Caco-2 (cell line): ENCODE measurements around the gene PTPRN. TPM values are rescaled to one million over a fixed set of nuclear protein-coding genes. Genes with fewer than 3 reads are reported as not detected.

ENCODE experiments used
- BruUV-seq: library from RNA; stranded (reverse); fragments of 400-500 nt; replicated peaks from 2 replicates; lab custom pipeline; 2021; lab: Mats Ljungman, UMichigan
- CTCF ChIA-PET: fragments of 300-600 bp; sonication (Branson Sonifier 250); formaldehyde crosslinking; loops from one replicate; lab custom pipeline; 2022; ENCODE audit warnings: antibody characterized with exemption; lab: Charles Lee
- POLR2A ChIA-PET: fragments of 300-600 bp; sonication (Branson Sonifier 250); formaldehyde crosslinking; loops from one replicate; lab custom pipeline; 2022; ENCODE audit warnings: antibody characterized with exemption; lab: Charles Lee
- DNase-seq, 2 experiments: peaks; one replicate each; pipeline versions ENCODE4 v3.0.0 to v3.0.0-alpha.2; 2020 to 2022
- H3K27me3 ChIP-seq: replicated peaks from 2 replicates; pipeline ENCODE4 v1.6.0; 2011; ENCODE audit warnings: low read length; ENCODE audit not compliant: control insufficient read depth, insufficient read depth
- H3K36me3 ChIP-seq: 2 replicates; pipeline ENCODE4 v1.5.1; 2011; ENCODE audit warnings: low read length; ENCODE audit not compliant: control insufficient read depth, insufficient read depth
- H3K4me1 ChIP-seq: fragments of 250-450 bp; sonication (Bioruptor Pico); 2 replicates; pipeline ENCODE4 v1.5.1; 2020; ENCODE audit warnings: mild to moderate bottlenecking
- H3K4me3 ChIP-seq: 2 replicates; pipeline ENCODE4 v1.5.1; 2011; ENCODE audit warnings: low read depth, mild to moderate bottlenecking, control low read depth, low read length
- H3K9me3 ChIP-seq: fragments of 250-450 bp; sonication (Bioruptor Pico); 2 replicates; pipeline ENCODE4 v1.5.1; 2020; ENCODE audit warnings: mild to moderate bottlenecking, moderate library complexity
- H3K27ac Mint-ChIP-seq: one replicate; pipeline ENCODE4 v1.8.0; 2022; ENCODE audit warnings: mixed read lengths; ENCODE audit not compliant: unreplicated experiment
- H3K27me3 Mint-ChIP-seq: one replicate; pipeline ENCODE4 v1.8.0; 2022; ENCODE audit warnings: mixed read lengths; ENCODE audit not compliant: insufficient read depth, unreplicated experiment
- H3K36me3 Mint-ChIP-seq: one replicate; pipeline ENCODE4 v1.8.0; 2022; ENCODE audit warnings: mild to moderate bottlenecking, mixed read lengths; ENCODE audit not compliant: insufficient read depth, unreplicated experiment
- H3K4me1 Mint-ChIP-seq: one replicate; pipeline ENCODE4 v1.8.0; 2022; ENCODE audit warnings: low read depth, mixed read lengths; ENCODE audit not compliant: unreplicated experiment
- H3K4me3 Mint-ChIP-seq: one replicate; pipeline ENCODE4 v1.8.0; 2022; ENCODE audit warnings: mild to moderate bottlenecking, moderate library complexity, mixed read lengths; ENCODE audit not compliant: unreplicated experiment
- H3K9me3 Mint-ChIP-seq: one replicate; pipeline ENCODE4 v1.8.0; 2022; ENCODE audit warnings: mixed read lengths; ENCODE audit not compliant: unreplicated experiment
- CTCF ChIP-seq, 2 experiments: fragments of 200-600 bp in 1 of 2; IDR thresholded peaks; 1 replicate in 1 of 2; 2 replicates in 1 of 2; pipeline versions ENCODE4 v1.5.1 to v1.8.0; 2011 to 2022; ENCODE audit warnings: antibody characterized with exemption in 1 of 2, control low read depth in 1 of 2, inconsistent platforms in 1 of 2, low read depth in 1 of 2, low read length in 1 of 2, mild to moderate bottlenecking in 1 of 2, moderate library complexity in 1 of 2; ENCODE audit not compliant: insufficient read depth in 1 of 2, severe bottlenecking in 1 of 2, unreplicated experiment in 1 of 2
- intact Hi-C: fragments of 100-400 bp; cut with micrococcal nuclease; formaldehyde crosslinking; loops from one replicate; pipeline ENCODE4 v1.10.0; 2022; ENCODE audit not compliant: unreplicated experiment
- total RNA-seq: library from RNA; stranded (reverse); gene quantifications from 2 replicates; pipeline ENCODE4 v1.2.3, GENCODE V29; 2022

PTPRN gene
- total RNA-seq, 1 experiment from 2014 or later: not detected

GRCh38 chr2:219269362-219270054 is 39.7 kb downstream of the PTPRN start:
- no peak for DNase-seq
- no peaks in the 10 kb centered on the region for H3K36me3 ChIP-seq
- Mint-ChIP-seq H3K27me3 (no peaks in the 10 kb centered on the region), H3K4me1 (peaks cover 5% of the 10 kb centered on the region), H3K27ac (no peak overlapping the region), H3K9me3 (no peaks in the 10 kb centered on the region), H3K4me3 (no peak overlapping the region), H3K36me3 (peaks cover 4% of the 10 kb centered on the region)
- BruUV-seq: no TSS peak
- no peak for TF ChIP-seq CTCF (IDR thresholded peaks at IDR 0.05; ENCODE audit: insufficient read depth in 1 of 2, low read depth in 1 of 2, low read length in 1 of 2, severe bottlenecking in 1 of 2, unreplicated experiment in 1 of 2)
- intact Hi-C loops: no loop called here
- no peaks in the 10 kb centered on the region for H3K27me3 ChIP-seq
- POLR2A ChIA-PET: no interaction called here
- H3K4me3 ChIP-seq: no peak overlapping the region
- CTCF ChIA-PET: no interaction called here
- no peaks in the 10 kb centered on the region for H3K9me3 ChIP-seq
- H3K4me1 ChIP-seq: peaks cover 15% of the 10 kb centered on the region

GRCh38 chr2:219268294-219268693 is 40.9 kb downstream of the PTPRN start:
- no peaks in the 10 kb centered on the region for H3K27me3 Mint-ChIP-seq
- POLR2A ChIA-PET: no interaction called here
- Histone ChIP-seq H3K27me3 (no peaks in the 10 kb centered on the region), H3K9me3 (no peaks in the 10 kb centered on the region), H3K4me3 (no peak overlapping the region), H3K4me1 (peaks cover 7% of the 10 kb centered on the region), H3K36me3 (no peaks in the 10 kb centered on the region)
- intact Hi-C loops: no loop called here
- H3K36me3 Mint-ChIP-seq: peaks cover 4% of the 10 kb centered on the region
- BruUV-seq: no TSS peak
- peaks cover 5% of the 10 kb centered on the region for H3K4me1 Mint-ChIP-seq
- H3K4me3 Mint-ChIP-seq: no peak overlapping the region
- H3K27ac Mint-ChIP-seq: no peak overlapping the region
- CTCF ChIA-PET: interaction anchor here (0.7 kb wide), 1 partner anchor 9 kb away, joined by 10 read pairs; no protein-coding TSS in a partner anchor
- DNase-seq: no peak
- TF ChIP-seq CTCF (IDR thresholded peaks at IDR 0.05; ENCODE audit: insufficient read depth in 1 of 2, low read depth in 1 of 2, low read length in 1 of 2, severe bottlenecking in 1 of 2, unreplicated experiment in 1 of 2): no peak
- no peaks in the 10 kb centered on the region for H3K9me3 Mint-ChIP-seq

- Mint-ChIP-seq H3K9me3 (no peaks in the 10 kb centered on the region), H3K27ac (no peak overlapping the region), H3K4me3 (no peak overlapping the region), H3K27me3 (no peaks in the 10 kb centered on the region), H3K4me1 (peaks cover 5% of the 10 kb centered on the region), H3K36me3 (peaks cover 3% of the 10 kb centered on the region)
- Histone ChIP-seq H3K27me3 (no peaks in the 10 kb centered on the region), H3K9me3 (no peaks in the 10 kb centered on the region), H3K36me3 (no peaks in the 10 kb centered on the region), H3K4me3 (no peak overlapping the region), H3K4me1 (peaks cover 7% of the 10 kb centered on the region)
- CTCF ChIA-PET: no interaction called here
- DNase-seq: no peak
- POLR2A ChIA-PET: no interaction called here
- intact Hi-C loops: no loop called here
- TF ChIP-seq CTCF (IDR thresholded peaks at IDR 0.05; ENCODE audit: insufficient read depth in 1 of 2, low read depth in 1 of 2, low read length in 1 of 2, severe bottlenecking in 1 of 2, unreplicated experiment in 1 of 2): no peak
- no TSS peak for BruUV-seq
These were observed 42.3 kb downstream of the PTPRN start for GRCh38 chr2:219266886-219267285.
